HFFc6 (cell line): ENCODE measurements around the gene C11orf97. TPM values are rescaled to one million over a fixed set of nuclear protein-coding genes. Genes with fewer than 3 reads are reported as not detected.

Experiments
- DNase-seq: peaks from one replicate; pipeline ENCODE4 v3.0.0-alpha.2; 2018
- H3K27ac Mint-ChIP-seq: 2 replicates; pipeline ENCODE4 v1.8.0; 2020; ENCODE audit warnings: mild to moderate bottlenecking, mixed read lengths
- H3K27me3 Mint-ChIP-seq: 2 replicates; pipeline ENCODE4 v1.8.0; 2021; ENCODE audit warnings: mild to moderate bottlenecking, moderate library complexity, mixed read lengths; ENCODE audit not compliant: insufficient read depth
- H3K36me3 Mint-ChIP-seq: 2 replicates; pipeline ENCODE4 v1.8.0; 2021; ENCODE audit warnings: low read depth, mixed read lengths
- H3K4me1 Mint-ChIP-seq: 2 replicates; pipeline ENCODE4 v1.8.0; 2020; ENCODE audit warnings: low read depth, mixed read lengths
- H3K4me3 Mint-ChIP-seq: 2 replicates; pipeline ENCODE4 v1.8.0; 2020; ENCODE audit warnings: mild to moderate bottlenecking, moderate library complexity, mixed read lengths
- H3K9me3 Mint-ChIP-seq: 2 replicates; pipeline ENCODE4 v1.8.0; 2020; ENCODE audit warnings: mild to moderate bottlenecking, mixed read lengths
- CTCF ChIP-seq: fragments of 200-600 bp; sonication (generic); IDR thresholded peaks from 2 replicates; pipeline ENCODE4 v1.5.0; 2021; ENCODE audit warnings: antibody characterized with exemption, mild to moderate bottlenecking
- total RNA-seq, 6 experiments: library from RNA; stranded (reverse); fragmentation: NEBNext Ultra II Directional; extraction: Animal tissue kit (Norgen Biotek cat#: 25700); gene quantifications; 2 replicates in 1 of 6; 3 replicates in 5 of 6; pipeline ENCODE4 v1.2.3, GENCODE V29; 2021

Gene C11orf97
- total RNA-seq, 6 experiments from 2014 or later, result not detected

GRCh38 chr11:94518300-94518699, 6.0 kb downstream of the C11orf97 start:
- H3K27ac Mint-ChIP-seq, result no peak overlapping the region
- peaks cover 1% of the 10 kb centered on the region for H3K4me1 Mint-ChIP-seq
- H3K9me3 Mint-ChIP-seq, result no peaks in the 10 kb centered on the region
- no peak for DNase-seq
- peaks cover 16% of the 10 kb centered on the region for H3K27me3 Mint-ChIP-seq
- no peaks in the 10 kb centered on the region for H3K36me3 Mint-ChIP-seq
- no peak overlapping the region for H3K4me3 Mint-ChIP-seq
- TF ChIP-seq CTCF, result no peak

GRCh38 chr11:94519478-94520084, 7.3 kb downstream of the C11orf97 start:
- no peaks in the 10 kb centered on the region for H3K4me1 Mint-ChIP-seq
- no peak overlapping the region for H3K4me3 Mint-ChIP-seq
- H3K27me3 Mint-ChIP-seq, result peaks cover 20% of the 10 kb centered on the region
- peak; percentile 89 for TF ChIP-seq CTCF
- H3K36me3 Mint-ChIP-seq, result no peaks in the 10 kb centered on the region
- peak; percentile 25 for DNase-seq
- H3K9me3 Mint-ChIP-seq, result no peaks in the 10 kb centered on the region
- no peak overlapping the region for H3K27ac Mint-ChIP-seq

DNA sequence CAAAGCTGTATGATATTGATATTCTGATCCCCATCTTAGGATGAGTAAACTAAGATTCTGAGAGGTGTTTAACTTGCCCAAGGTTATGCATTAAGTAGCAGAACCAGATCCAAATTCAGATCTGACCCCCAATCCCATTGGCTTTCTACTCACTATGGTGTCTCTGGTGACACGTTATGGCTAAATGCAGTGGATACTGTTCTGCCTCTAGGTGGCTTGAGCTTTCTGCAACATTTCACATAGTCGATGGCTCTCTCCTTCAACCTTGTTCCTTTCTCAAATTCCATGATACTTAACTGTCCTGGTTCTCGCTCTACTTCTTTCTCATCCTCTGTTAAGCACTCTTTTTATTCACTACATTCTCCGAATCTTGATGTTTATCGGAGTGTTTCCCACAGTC, 9.4 kb downstream of the C11orf97 start:
- H3K27ac Mint-ChIP-seq, result no peak overlapping the region
- no peaks in the 10 kb centered on the region for H3K36me3 Mint-ChIP-seq
- no peaks in the 10 kb centered on the region for H3K9me3 Mint-ChIP-seq
- peak; percentile 77 for TF ChIP-seq CTCF
- H3K27me3 Mint-ChIP-seq, result peaks cover 8% of the 10 kb centered on the region
- DNase-seq, result peak; percentile 32
- peaks cover 10% of the 10 kb centered on the region for H3K4me1 Mint-ChIP-seq
- no peak overlapping the region for H3K4me3 Mint-ChIP-seq

GRCh38 chr11:94524341-94524740, 12.1 kb downstream of the C11orf97 start:
- Mint-ChIP-seq H3K27me3 (peaks cover 8% of the 10 kb centered on the region), H3K4me3 (no peak overlapping the region), H3K4me1 (peaks cover 14% of the 10 kb centered on the region), H3K9me3 (no peaks in the 10 kb centered on the region), H3K36me3 (no peaks in the 10 kb centered on the region), H3K27ac (no peak overlapping the region)
- TF ChIP-seq CTCF, result no peak
- no peak for DNase-seq

DNA sequence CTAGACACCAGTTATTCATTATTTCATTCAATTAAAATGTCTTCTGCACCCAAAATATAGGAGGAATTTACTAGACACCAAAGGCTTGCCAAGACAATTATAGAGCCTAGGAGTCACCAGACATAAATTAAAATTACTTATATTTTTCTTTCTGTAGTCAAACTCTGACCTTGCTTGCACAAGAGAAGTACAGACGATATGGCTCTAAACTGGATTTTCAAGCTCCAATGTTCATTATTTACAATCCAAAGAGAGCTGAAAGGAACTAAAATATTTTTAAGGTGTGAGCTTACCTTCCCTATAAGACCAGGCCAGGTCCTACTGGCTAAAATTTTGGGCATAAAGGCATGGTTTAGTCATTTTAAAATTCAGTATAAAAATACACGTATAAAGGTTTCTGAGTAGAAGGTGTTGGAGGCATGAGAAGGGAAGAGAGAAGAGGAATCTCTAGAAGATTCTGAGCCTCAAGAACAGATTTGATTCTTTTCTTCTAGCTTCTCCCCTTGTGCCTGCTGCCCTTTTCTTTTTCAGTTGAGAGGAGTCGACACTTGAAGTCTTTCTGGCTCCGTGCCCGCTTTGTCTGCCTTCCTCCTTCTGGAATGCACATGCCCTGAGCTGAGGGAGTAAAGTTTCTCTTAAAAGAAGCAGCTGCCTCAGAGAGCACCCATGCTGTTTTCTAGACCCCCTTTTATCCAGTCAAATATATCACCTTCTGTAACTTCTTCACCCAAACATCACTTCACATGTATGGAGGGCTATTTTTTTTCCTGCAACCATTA, 13.5 kb downstream of the C11orf97 start:
- H3K27ac Mint-ChIP-seq, result no peak overlapping the region
- no peaks in the 10 kb centered on the region for H3K36me3 Mint-ChIP-seq
- peak; percentile 16 for DNase-seq
- peaks cover 8% of the 10 kb centered on the region for H3K27me3 Mint-ChIP-seq
- peaks cover 14% of the 10 kb centered on the region for H3K4me1 Mint-ChIP-seq
- TF ChIP-seq CTCF, result no peak
- no peaks in the 10 kb centered on the region for H3K9me3 Mint-ChIP-seq
- no peak overlapping the region for H3K4me3 Mint-ChIP-seq
